Temporal lobe (tissue), 2 donors: ENCODE results near the gene SYNC. TPM values are rescaled to one million over a fixed set of nuclear protein-coding genes. Genes with fewer than 3 reads are reported as not detected.

Source experiments
- small RNA-seq: library from RNA; depleted of rRNA; stranded (forward); fragments of <200 nt; gene quantifications from one replicate; pipeline ENCODE3, GENCODE V24; 2014; ENCODE audit warnings: low replicate concordance
- total RNA-seq: library from RNA; depleted of rRNA; stranded (reverse); fragments of >200 nt; gene quantifications from one replicate; pipeline ENCODE4 v1.2.3, GENCODE V29; 2014

The SYNC gene
- total RNA-seq, 1 donor from 2014 or later = 3.7 TPM

Small RNAs within 50 kb of the gene (small RNA-seq; reads per million reads assigned to genes)
- not detected for gene RF00019

Other genes with a start within 250 kb of the SYNC start
- gene ZBTB8B, start 237.7 kb downstream of the SYNC start, total RNA-seq = 15.2 TPM
- gene ZBTB8A, start 163.3 kb downstream of the SYNC start, total RNA-seq = 27.0 TPM
- gene ZBTB8OS, start 52.2 kb downstream of the SYNC start, total RNA-seq = 15.0 TPM
- 186 TPM for gene RBBP4, start 51.6 kb downstream of the SYNC start, total RNA-seq
- 39.1 TPM for gene YARS1, start 114.6 kb upstream of the SYNC start, total RNA-seq
- gene S100PBP, start 114.9 kb upstream of the SYNC start, total RNA-seq = 30.0 TPM
- gene FNDC5, start 168.1 kb upstream of the SYNC start, total RNA-seq = 15.0 TPM
- gene HPCA, start 183.7 kb upstream of the SYNC start, total RNA-seq = 42.0 TPM
- gene TMEM54, start 198.6 kb upstream of the SYNC start, total RNA-seq = 3.7 TPM